ENCODE data around the gene HYAL3. TPM values are rescaled to one million over a fixed set of nuclear protein-coding genes. Genes with fewer than 3 reads are reported as not detected.

The HYAL3 gene
- total RNA-seq, 1 experiment from 2014 or later: 10.2 TPM

- no peaks in the 10 kb centered on the region for H3K9me2 ChIP-seq (ENCODE audit: insufficient read depth)
- TF ChIP-seq EZH2 (IDR thresholded peaks at IDR 0.05; ENCODE audit: low read depth) (no peak), CTCF (conservative IDR thresholded peaks at IDR 0.05) (no peak)
- POLR2A ChIA-PET (ENCODE audit: unreplicated experiment): interaction anchor here (0.6 to 1.5 kb wide), 14 partner anchors 13 to 997 kb away, joined by 3 to 8 read pairs (median 5); partner anchors contain the start of genes CYB561D2, GNAI2, HEMK1 and HYAL3
- peak; percentile 92 to 99 for DNase-seq
- no peaks in the 10 kb centered on the region for H4K20me1 ChIP-seq (ENCODE audit: insufficient read depth)
- no peaks in the 10 kb centered on the region for H3K27me3 ChIP-seq (ENCODE audit: insufficient read depth, low read depth)
- peak overlapping the region; percentile 83 for H3K4me3 ChIP-seq
- H3K9me3 ChIP-seq (ENCODE audit: insufficient read depth, low read depth): no peaks in the 10 kb centered on the region
- peaks cover 42% of the 10 kb centered on the region for H3K79me2 ChIP-seq (ENCODE audit: low read depth)
- H3K36me3 ChIP-seq (ENCODE audit: low read depth): no peaks in the 10 kb centered on the region
- H3K27ac ChIP-seq: peak overlapping the region; percentile 64
- H3F3A ChIP-seq (ENCODE audit: insufficient read depth, low read depth): peaks cover 37% of the 10 kb centered on the region; the same call in 1 of the 2 replicates
- intact Hi-C loops (cut with micrococcal nuclease; ENCODE audit: unreplicated experiment): loop anchor here (5.0 kb wide), 2 partner anchors 70 to 110 kb away; partner anchors contain the start of gene SEMA3B
- CTCF ChIA-PET: interaction anchor here (0.5 to 1.3 kb wide), 6 partner anchors 10 to 109 kb away, joined by 3 to 7 read pairs (median 4); partner anchors contain the start of genes CYB561D2 and NPRL2
- H3K4me1 ChIP-seq (replicated peaks; ENCODE audit: insufficient read depth): peaks cover 25% of the 10 kb centered on the region
- BruUV-seq (replicated peaks): no TSS peak
- H3K4me2 ChIP-seq: peak overlapping the region; percentile 73
- peak overlapping the region; percentile 80 for H2AFZ ChIP-seq
Observed at GRCh38 chr3:50337175-50337861, 38.1 kb upstream of the HYAL3 start.

GRCh38 chr3:50336452-50337174 lies 37.4 kb upstream of the HYAL3 start:
- no peaks in the 10 kb centered on the region for H3K9me2 ChIP-seq (ENCODE audit: insufficient read depth)
- H3K4me2 ChIP-seq: peak overlapping the region; percentile 73
- H3K4me1 ChIP-seq (replicated peaks; ENCODE audit: insufficient read depth): peaks cover 25% of the 10 kb centered on the region
- CTCF ChIA-PET: interaction anchor here (0.5 to 1.3 kb wide), 6 partner anchors 10 to 96 kb away, joined by 3 to 7 read pairs (median 6); partner anchors contain the start of genes CYB561D2 and NPRL2
- no peak for TF ChIP-seq EZH2 (IDR thresholded peaks at IDR 0.05; ENCODE audit: low read depth)
- no peak for TF ChIP-seq CTCF (conservative IDR thresholded peaks at IDR 0.05)
- H4K20me1 ChIP-seq (ENCODE audit: insufficient read depth): no peaks in the 10 kb centered on the region
- H2AFZ ChIP-seq: peak overlapping the region; percentile 80
- intact Hi-C loops (cut with micrococcal nuclease; ENCODE audit: unreplicated experiment): loop anchor here (5.0 kb wide), 2 partner anchors 69 to 109 kb away; partner anchors contain the start of gene SEMA3B
- H3K36me3 ChIP-seq (ENCODE audit: low read depth): no peaks in the 10 kb centered on the region
- DNase-seq: no peak
- no peaks in the 10 kb centered on the region for H3K9me3 ChIP-seq (ENCODE audit: insufficient read depth, low read depth)
- H3K27ac ChIP-seq: peak overlapping the region; percentile 64
- peaks cover 37% of the 10 kb centered on the region; the same call in 1 of the 2 replicates for H3F3A ChIP-seq (ENCODE audit: insufficient read depth, low read depth)
- POLR2A ChIA-PET (ENCODE audit: unreplicated experiment): interaction anchor here (0.5 to 1.5 kb wide), 11 partner anchors 14 to 470 kb away, joined by 3 to 8 read pairs (median 6); partner anchors contain the start of genes CYB561D2, GNAI2, HEMK1 and HYAL3
- TSS peak; percentile 71 for BruUV-seq (replicated peaks)
- peaks cover 42% of the 10 kb centered on the region for H3K79me2 ChIP-seq (ENCODE audit: low read depth)
- no peaks in the 10 kb centered on the region for H3K27me3 ChIP-seq (ENCODE audit: insufficient read depth, low read depth)
- peak overlapping the region; percentile 83 for H3K4me3 ChIP-seq

- no peaks in the 10 kb centered on the region for H3K9me3 ChIP-seq (ENCODE audit: insufficient read depth, low read depth)
- peaks cover 25% of the 10 kb centered on the region for H3K4me1 ChIP-seq (replicated peaks; ENCODE audit: insufficient read depth)
- H3K27ac ChIP-seq: no peak overlapping the region; the same call in 1 of the 2 replicates
- H3K9me2 ChIP-seq (ENCODE audit: insufficient read depth): no peaks in the 10 kb centered on the region
- H4K20me1 ChIP-seq (ENCODE audit: insufficient read depth): no peaks in the 10 kb centered on the region
- BruUV-seq (replicated peaks): no TSS peak
- H3K36me3 ChIP-seq (ENCODE audit: low read depth): no peaks in the 10 kb centered on the region
- peaks cover 41% of the 10 kb centered on the region; the same call in 1 of the 2 replicates for H3F3A ChIP-seq (ENCODE audit: insufficient read depth, low read depth)
- H3K4me3 ChIP-seq: no peak overlapping the region
- no peak overlapping the region for H2AFZ ChIP-seq
- POLR2A ChIA-PET (ENCODE audit: unreplicated experiment): no interaction called here
- CTCF ChIA-PET: no interaction called here
- no peak for DNase-seq
- H3K79me2 ChIP-seq (ENCODE audit: low read depth): peaks cover 42% of the 10 kb centered on the region
- TF ChIP-seq EZH2 (IDR thresholded peaks at IDR 0.05; ENCODE audit: low read depth) (no peak), CTCF (conservative IDR thresholded peaks at IDR 0.05) (no peak)
- peak overlapping the region; percentile 73 for H3K4me2 ChIP-seq
- intact Hi-C loops (cut with micrococcal nuclease; ENCODE audit: unreplicated experiment): loop anchor here (1.0 to 5.0 kb wide), 3 partner anchors 34 to 107 kb away; partner anchors contain the start of gene SEMA3B
- no peaks in the 10 kb centered on the region for H3K27me3 ChIP-seq (ENCODE audit: insufficient read depth, low read depth)
Observed at GRCh38 chr3:50334339-50335075, 35.3 kb upstream of the HYAL3 start.

All from PC-9 (cell line).